ENCODE measurements around the gene SNX33. TPM values are rescaled to one million over a fixed set of nuclear protein-coding genes. Genes with fewer than 3 reads are reported as not detected.
"Not testable (repeated sequence)": the region's sequence is repeated elsewhere in the genome, so short reads cannot be mapped to it uniquely, and the experiment has no call there.

The SNX33 gene
- total RNA-seq, 6 experiments from 2014 or later, result 12.0 to 17.2 (median 14.2) TPM

DNA sequence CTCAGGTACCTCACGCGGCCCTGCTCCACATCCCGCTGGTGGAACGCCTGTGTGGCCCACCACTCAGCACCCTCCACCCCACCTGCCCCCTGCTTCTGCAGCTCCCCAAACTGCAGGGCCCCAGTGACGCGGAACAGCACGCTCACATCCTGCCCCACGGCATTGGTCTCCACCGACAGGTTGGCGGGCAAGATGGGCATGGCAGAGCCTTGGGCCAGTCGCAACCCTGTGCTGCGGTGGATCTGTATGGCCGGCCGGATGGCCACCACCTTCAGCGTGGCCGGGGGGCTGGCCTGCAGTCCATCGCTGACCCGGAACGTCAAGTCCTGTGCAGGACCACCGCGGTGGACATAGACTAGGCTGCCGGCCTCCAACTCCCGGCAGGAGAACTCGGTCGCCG lies 41.1 kb downstream of the SNX33 start:
- H3K36me3 ChIP-seq, result no peaks in the 10 kb centered on the region
- no peak for TF ChIP-seq POLR2A (IDR thresholded peaks at IDR 0.05)
- TF ChIP-seq, protein P1, sequence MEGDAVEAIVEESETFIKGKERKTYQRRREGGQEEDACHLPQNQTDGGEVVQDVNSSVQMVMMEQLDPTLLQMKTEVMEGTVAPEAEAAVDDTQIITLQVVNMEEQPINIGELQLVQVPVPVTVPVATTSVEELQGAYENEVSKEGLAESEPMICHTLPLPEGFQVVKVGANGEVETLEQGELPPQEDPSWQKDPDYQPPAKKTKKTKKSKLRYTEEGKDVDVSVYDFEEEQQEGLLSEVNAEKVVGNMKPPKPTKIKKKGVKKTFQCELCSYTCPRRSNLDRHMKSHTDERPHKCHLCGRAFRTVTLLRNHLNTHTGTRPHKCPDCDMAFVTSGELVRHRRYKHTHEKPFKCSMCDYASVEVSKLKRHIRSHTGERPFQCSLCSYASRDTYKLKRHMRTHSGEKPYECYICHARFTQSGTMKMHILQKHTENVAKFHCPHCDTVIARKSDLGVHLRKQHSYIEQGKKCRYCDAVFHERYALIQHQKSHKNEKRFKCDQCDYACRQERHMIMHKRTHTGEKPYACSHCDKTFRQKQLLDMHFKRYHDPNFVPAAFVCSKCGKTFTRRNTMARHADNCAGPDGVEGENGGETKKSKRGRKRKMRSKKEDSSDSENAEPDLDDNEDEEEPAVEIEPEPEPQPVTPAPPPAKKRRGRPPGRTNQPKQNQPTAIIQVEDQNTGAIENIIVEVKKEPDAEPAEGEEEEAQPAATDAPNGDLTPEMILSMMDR (IDR thresholded peaks at IDR 0.05), result no peak
- no peak overlapping the region for H3K4me3 ChIP-seq
- intact Hi-C loops (cut with DNase I), result loop anchor here in 1 of 2 donors (10.0 kb wide), 1 partner anchor 54 kb away; no protein-coding TSS in a partner anchor
- H3K27ac ChIP-seq, result no peak overlapping the region
- no peak for ATAC-seq
- no peaks in the 10 kb centered on the region for H3K27me3 ChIP-seq
- no peaks in the 10 kb centered on the region for H3K9me3 ChIP-seq
- WGBS (ENCODE audit: insufficient coverage, low coverage, low lambda C conversion rate, missing lambda C conversion rate), result no CpG with 5 or more reads among the region's 26 CpGs
- H3K4me1 ChIP-seq, result peaks cover 0 to 1% (median 0%) of the 10 kb centered on the region in 4 donors
- no peak for DNase-seq

DNA sequence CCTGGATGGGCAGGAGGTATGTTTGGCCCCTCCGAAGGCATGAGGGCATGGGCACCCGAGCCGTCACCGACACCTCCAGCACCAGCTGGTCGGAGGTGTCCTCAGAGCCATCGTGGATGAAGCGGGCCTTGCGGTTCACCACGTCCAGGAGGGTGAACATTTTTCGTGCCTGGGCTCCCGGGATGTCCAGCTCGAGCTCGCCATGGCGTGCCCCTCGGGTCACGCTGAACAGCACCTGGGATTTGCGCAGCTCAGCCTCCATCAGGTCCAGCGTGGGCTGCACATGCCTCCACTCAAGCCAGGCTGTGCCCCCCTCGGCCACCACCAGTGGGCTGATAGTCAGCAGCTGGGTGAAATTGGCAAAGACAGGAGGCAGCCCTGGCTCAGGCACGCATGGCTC lies 41.7 kb downstream of the SNX33 start:
- not testable (repeated sequence) for H3K9me3 ChIP-seq, DNase-seq, H3K4me1 ChIP-seq, H3K36me3 ChIP-seq, H3K4me3 ChIP-seq, H3K27me3 ChIP-seq, ATAC-seq, H3K27ac ChIP-seq
- no CpG with 5 or more reads among the region's 20 CpGs for WGBS (ENCODE audit: insufficient coverage, low coverage, low lambda C conversion rate, missing lambda C conversion rate)
- intact Hi-C loops (cut with DNase I), result loop anchor here in 1 of 2 donors (10.0 kb wide), 1 partner anchor 55 kb away; no protein-coding TSS in a partner anchor

DNA sequence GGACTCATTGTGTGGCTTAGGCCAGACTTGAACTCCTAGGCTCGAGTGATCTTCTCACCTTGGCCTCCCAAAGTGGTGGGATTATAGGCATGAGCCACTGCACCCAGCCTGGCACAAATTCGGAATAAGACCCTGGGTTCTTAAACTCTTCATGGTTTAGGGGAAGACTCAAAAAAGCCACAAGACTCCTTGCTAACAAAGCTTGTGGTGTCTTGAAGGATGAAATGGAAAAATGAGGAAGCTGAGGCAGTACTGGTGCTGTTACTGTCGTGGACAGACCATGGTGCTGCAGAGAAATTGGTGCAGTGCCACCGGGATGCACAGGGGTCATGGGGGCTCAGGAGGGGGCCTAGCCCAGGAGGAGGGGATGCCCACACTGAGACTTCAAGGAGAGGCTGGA lies 44.6 kb downstream of the SNX33 start:
- intact Hi-C loops (cut with DNase I); H3K36me3 ChIP-seq; DNase-seq; H3K4me1 ChIP-seq; H3K4me3 ChIP-seq; H3K9me3 ChIP-seq; H3K27ac ChIP-seq; H3K27me3 ChIP-seq; ATAC-seq: not testable (repeated sequence)
- 33% methylated on average over 4 of the region's 4 CpGs for WGBS (ENCODE audit: insufficient coverage, low coverage, low lambda C conversion rate, missing lambda C conversion rate)

DNA sequence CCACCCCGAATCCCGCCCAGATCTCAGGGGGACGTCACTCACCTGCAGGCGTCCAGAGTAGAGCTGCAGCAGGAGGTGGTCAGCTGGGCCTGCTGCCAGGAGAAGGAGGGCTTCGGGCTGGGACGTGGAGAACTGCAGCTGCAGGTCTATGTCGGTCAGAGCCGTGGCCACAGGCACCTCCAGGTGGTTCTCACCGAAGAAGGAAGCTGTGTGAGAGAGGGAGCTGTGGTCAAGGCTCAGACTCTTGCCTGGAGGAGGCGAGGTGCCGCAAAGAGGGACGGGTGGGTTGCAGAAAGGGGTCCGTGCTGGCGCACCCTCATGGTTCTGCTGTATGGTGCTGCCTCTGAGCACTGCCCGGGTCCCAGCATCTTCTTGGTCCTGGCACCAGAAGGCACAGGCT lies 45.3 kb downstream of the SNX33 start:
- H3K27ac ChIP-seq; H3K4me3 ChIP-seq; H3K9me3 ChIP-seq; H3K4me1 ChIP-seq; H3K36me3 ChIP-seq; DNase-seq; H3K27me3 ChIP-seq; intact Hi-C loops (cut with DNase I); ATAC-seq: not testable (repeated sequence)
- no CpG with 5 or more reads among the region's 15 CpGs for WGBS (ENCODE audit: insufficient coverage, low coverage, low lambda C conversion rate, missing lambda C conversion rate)

DNA sequence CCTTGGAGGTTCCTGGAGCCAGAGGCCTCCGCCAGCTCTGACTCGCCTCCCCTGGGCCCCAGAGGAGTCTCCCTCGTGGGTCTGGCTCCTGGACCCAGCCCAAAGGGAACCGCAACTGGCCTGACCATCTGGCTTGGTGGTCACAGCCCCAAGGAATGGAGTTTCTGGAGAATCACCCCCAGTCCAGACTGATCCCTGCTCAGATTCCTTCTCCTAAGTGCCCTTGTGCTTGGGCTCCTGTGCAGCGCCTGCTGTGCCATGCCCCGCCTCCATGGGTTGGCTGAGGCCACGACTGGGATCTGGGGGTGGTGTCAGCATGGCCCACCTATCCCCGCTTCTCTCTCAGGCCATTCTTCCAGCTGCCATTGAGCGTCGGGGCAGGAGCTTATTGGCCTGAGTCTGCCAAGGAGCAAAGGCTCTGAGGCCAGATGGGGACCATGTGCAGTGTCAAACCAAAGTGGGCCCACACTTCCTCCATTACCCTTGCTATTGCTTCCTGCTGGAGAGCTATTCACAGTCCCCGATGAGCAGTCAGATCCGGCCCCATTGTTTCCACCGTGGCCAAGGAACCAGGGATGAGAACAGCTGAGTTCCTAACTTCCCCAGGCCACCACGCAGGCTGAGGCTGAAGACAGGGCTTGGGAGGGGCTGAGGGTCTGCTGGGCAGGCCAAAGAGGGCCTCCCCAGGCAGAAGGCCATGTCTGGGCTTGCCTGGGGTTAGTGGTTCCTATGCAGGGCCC lies 46.0 kb downstream of the SNX33 start:
- H3K4me1 ChIP-seq, result no peaks in the 10 kb centered on the region
- intact Hi-C loops (cut with DNase I), result no loop called here
- no peak overlapping the region for H3K4me3 ChIP-seq
- H3K27ac ChIP-seq, result no peak overlapping the region
- DNase-seq, result no peak
- no peaks in the 10 kb centered on the region for H3K9me3 ChIP-seq
- TF ChIP-seq POLR2A (IDR thresholded peaks at IDR 0.05), result no peak
- TF ChIP-seq, protein P1 (IDR thresholded peaks at IDR 0.05), result no peak
- 36% methylated on average over 5 of the region's 14 CpGs for WGBS (ENCODE audit: insufficient coverage, low coverage, low lambda C conversion rate, missing lambda C conversion rate)
- H3K27me3 ChIP-seq, result no peaks in the 10 kb centered on the region
- H3K36me3 ChIP-seq, result no peaks in the 10 kb centered on the region
- no peak for ATAC-seq

All from right lobe of liver (tissue), 6 donors.